SK-N-SH (cell line): ENCODE data around the gene PRKCA. TPM values are rescaled to one million over a fixed set of nuclear protein-coding genes. Genes with fewer than 3 reads are reported as not detected.

Source experiments
- CTCF ChIA-PET: fragments of 300-600, 350-600 bp; formaldehyde crosslinking; extraction: SDS; loops from one replicate; lab custom pipeline; 2021; lab: Yijun Ruan, JAX
- POLR2A ChIA-PET: fragments of 350-600 bp; sonication (Branson Sonifier 250); formaldehyde crosslinking; extraction: SDS; loops from one replicate; lab custom pipeline; 2020; ENCODE audit warnings: antibody characterized with exemption, inconsistent platforms; lab: Yijun Ruan, JAX
- DNase-seq: peaks from one replicate; pipeline ENCODE4 v3.0.0; 2012
- H2AFZ ChIP-seq: fragments of 200-600 bp; sonication (generic); 2 replicates; pipeline ENCODE4 v1.8.1; 2016; ENCODE audit warnings: antibody characterized with exemption, mild to moderate bottlenecking, low read depth
- H3F3A ChIP-seq: fragments of 200-600 bp; sonication (generic); replicated peaks from 2 replicates; pipeline ENCODE3; 2016; ENCODE audit warnings: antibody characterized with exemption, mild to moderate bottlenecking; ENCODE audit not compliant: insufficient read depth
- H3K27ac ChIP-seq, 2 experiments: fragments of 200-500 bp in 1 of 2; fragments of 200-600 bp in 1 of 2; sonication (Bioruptor generic) in 1 of 2; sonication (generic), shearing (Covaris generic) in 1 of 2; 2 replicates each; pipeline versions ENCODE4 v1.5.1 to v1.6.1; 2014 to 2016; ENCODE audit warnings: low read depth in 2 of 2, inconsistent platforms in 1 of 2, low read length in 1 of 2, mild to moderate bottlenecking in 1 of 2, mixed read lengths in 1 of 2
- H3K27me3 ChIP-seq: fragments of 200-600 bp; sonication (generic), shearing (Covaris generic); 2 replicates; pipeline ENCODE4 v1.6.1; 2016; ENCODE audit warnings: mixed run types; ENCODE audit not compliant: insufficient read depth
- H3K36me3 ChIP-seq, 2 experiments: fragments of 200-500 bp in 1 of 2; fragments of 200-600 bp in 1 of 2; sonication (Bioruptor generic) in 1 of 2; sonication (generic) in 1 of 2; replicated peaks in 1 of 2; 2 replicates each; pipeline versions ENCODE3 to v1.5.1; 2014 to 2016; ENCODE audit warnings: low read length in 1 of 2, mild to moderate bottlenecking in 1 of 2; ENCODE audit not compliant: insufficient read depth in 2 of 2, control insufficient read depth in 1 of 2
- H3K4me1 ChIP-seq, 2 experiments: fragments of 200-500 bp in 1 of 2; fragments of 200-600 bp in 1 of 2; sonication (Bioruptor generic) in 1 of 2; sonication (generic), shearing (Covaris generic) in 1 of 2; 2 replicates each; pipeline versions ENCODE4 v1.5.1 to v1.6.1; 2014 to 2016; ENCODE audit warnings: low read depth in 1 of 2, low read length in 1 of 2, mixed run types in 1 of 2; ENCODE audit not compliant: insufficient read depth in 2 of 2, control insufficient read depth in 1 of 2
- H3K4me2 ChIP-seq: fragments of 200-600 bp; sonication (generic), shearing (Covaris generic); 2 replicates; pipeline ENCODE4 v1.6.1; 2017; ENCODE audit warnings: mixed run types
- H3K4me3 ChIP-seq, 2 experiments: fragments of 200-500 bp in 1 of 2; fragments of 200-600 bp in 1 of 2; sonication (Bioruptor generic) in 1 of 2; sonication (generic), shearing (Covaris generic) in 1 of 2; 2 replicates each; pipeline versions ENCODE4 v1.5.1 to v1.8.1; 2014 to 2016; ENCODE audit warnings: low read depth in 2 of 2, inconsistent platforms in 1 of 2, low read length in 1 of 2, mild to moderate bottlenecking in 1 of 2, mixed read lengths in 1 of 2, moderate library complexity in 1 of 2
- H3K79me2 ChIP-seq: fragments of 200-600 bp; sonication (generic); 2 replicates; pipeline ENCODE4 v1.8.1; 2017; ENCODE audit warnings: mild to moderate bottlenecking; ENCODE audit not compliant: insufficient read depth
- H3K9ac ChIP-seq: fragments of 200-600 bp; sonication (generic); 2 replicates; pipeline ENCODE4 v1.6.1; 2017; ENCODE audit warnings: mixed run types
- H3K9me2 ChIP-seq: fragments of 200-600 bp; sonication (generic); 2 replicates; pipeline ENCODE4 v1.6.1; 2017; ENCODE audit warnings: mixed run types
- H3K9me3 ChIP-seq: fragments of 200-600 bp; sonication (generic); 2 replicates; pipeline ENCODE4 v1.6.1; 2017; ENCODE audit warnings: mixed run types, mild to moderate bottlenecking, moderate library complexity
- H4K20me1 ChIP-seq: fragments of 200-600 bp; sonication (generic); 2 replicates; pipeline ENCODE4 v1.6.1; 2017; ENCODE audit warnings: mild to moderate bottlenecking, mixed run types; ENCODE audit not compliant: insufficient read depth
- FOSL2 ChIP-seq: IDR thresholded peaks from 2 replicates; pipeline ENCODE4 v1.4.0; 2012; ENCODE audit warnings: low read depth, mild to moderate bottlenecking, moderate library complexity, borderline replicate concordance
- FOXM1 ChIP-seq: IDR thresholded peaks from 2 replicates; pipeline ENCODE4 v1.4.0; 2012; ENCODE audit warnings: low read depth, mild to moderate bottlenecking
- MEF2A ChIP-seq: IDR thresholded peaks from 2 replicates; pipeline ENCODE4 v1.4.0; 2012; ENCODE audit warnings: low read depth, borderline replicate concordance
- MXI1 ChIP-seq: IDR thresholded peaks from 2 replicates; pipeline ENCODE4 v1.6.1; 2012; ENCODE audit warnings: mild to moderate bottlenecking, low read depth, low read length, improper control_type of control experiment
- NFIC ChIP-seq: IDR thresholded peaks from 2 replicates; pipeline ENCODE4 v1.4.0; 2012; ENCODE audit warnings: borderline replicate concordance
- NRF1 ChIP-seq: IDR thresholded peaks from 2 replicates; pipeline ENCODE4 v1.6.1; 2012; ENCODE audit warnings: low read depth, mild to moderate bottlenecking, low read length
- POLR2AphosphoS5 ChIP-seq: IDR thresholded peaks from 2 replicates; pipeline ENCODE4 v1.6.1; 2012; ENCODE audit warnings: low read depth, low read length
- RAD21 ChIP-seq: IDR thresholded peaks from 2 replicates; pipeline ENCODE4 v1.6.1; 2012; ENCODE audit warnings: mild to moderate bottlenecking, low read length
- RCOR1 ChIP-seq: fragments of 150-350 bp; IDR thresholded peaks from 2 replicates; pipeline ENCODE4 v1.6.1; 2017; ENCODE audit warnings: antibody characterized with exemption, low read length
- RFX5 ChIP-seq: IDR thresholded peaks from 2 replicates; pipeline ENCODE4 v1.6.1; 2012; ENCODE audit warnings: mild to moderate bottlenecking, improper control_type of control experiment, low read length
- RXRA ChIP-seq: IDR thresholded peaks from 2 replicates; pipeline ENCODE4 v1.4.0; 2012; ENCODE audit warnings: low read depth, mild to moderate bottlenecking, borderline replicate concordance
- SIN3A ChIP-seq: IDR thresholded peaks from 2 replicates; pipeline ENCODE4 v1.6.1; 2012; ENCODE audit warnings: low read depth, mild to moderate bottlenecking, low read length, moderate library complexity, borderline replicate concordance
- TEAD4 ChIP-seq: IDR thresholded peaks from 2 replicates; pipeline ENCODE4 v1.4.0; 2012; ENCODE audit warnings: mild to moderate bottlenecking, borderline replicate concordance; ENCODE audit not compliant: insufficient read depth
- WGBS: methylation state at CpG from one replicate; pipeline ENCODE4 v1.1.6; 2017; ENCODE audit warnings: low lambda C conversion rate; 5-methylcytosine and 5-hydroxymethylcytosine counted together
- polyA plus RNA-seq, 3 experiments: library from polyadenylated mRNA; depleted of rRNA; stranded (reverse); fragments of >200 nt; gene quantifications; 2 replicates each; pipeline ENCODE4 v1.2.3, GENCODE V29; 2012
- TF ChIP-seq, protein P1 (sequence below): IDR thresholded peaks from 2 replicates; pipeline ENCODE4 v1.6.1; 2012; ENCODE audit warnings: mild to moderate bottlenecking, low read depth, low read length, moderate library complexity
- TF ChIP-seq, protein P2 (sequence below): IDR thresholded peaks from 2 replicates; pipeline ENCODE4 v1.4.0; 2012; ENCODE audit warnings: low read depth
- TF ChIP-seq, protein P3 (sequence below): IDR thresholded peaks from 2 replicates; pipeline ENCODE4; 2012
- TF ChIP-seq, protein P4 (sequence below): IDR thresholded peaks from 2 replicates; pipeline ENCODE4 v1.4.0; 2012; ENCODE audit warnings: low read depth, borderline replicate concordance
- TF ChIP-seq, protein P5 (sequence below): fragments of 150-350 bp; IDR thresholded peaks from 2 replicates; pipeline ENCODE4 v1.6.1; 2016; ENCODE audit warnings: mild to moderate bottlenecking, low read depth, low read length

PRKCA gene
- polyA plus RNA-seq, 1 of the 3 experiments (the other 2 are of a cell fraction) = 108 TPM

DNA sequence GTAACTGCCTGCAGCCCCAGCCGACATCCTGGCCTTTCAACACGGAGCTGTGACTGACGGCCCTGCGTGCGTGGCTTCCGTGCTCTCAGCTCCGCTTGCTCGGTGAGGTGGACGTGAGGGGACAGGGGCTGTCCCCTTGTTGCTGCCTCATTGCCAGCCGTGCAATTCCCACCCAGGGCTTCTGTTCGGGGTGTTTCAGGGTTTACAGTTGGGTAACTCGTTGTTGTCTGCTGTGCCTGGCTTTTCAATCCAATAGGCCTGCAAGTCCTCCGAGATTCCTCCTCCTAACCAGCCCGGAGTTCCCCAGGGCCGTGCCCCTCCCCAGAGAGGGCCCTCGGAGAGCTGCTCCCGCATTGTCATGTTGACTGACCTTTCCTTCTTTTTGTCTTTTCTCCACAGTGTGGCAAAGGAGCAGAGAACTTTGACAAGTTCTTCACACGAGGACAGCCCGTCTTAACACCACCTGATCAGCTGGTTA, 501.1 kb downstream of the PRKCA start (continued):
- TF ChIP-seq, protein P1, sequence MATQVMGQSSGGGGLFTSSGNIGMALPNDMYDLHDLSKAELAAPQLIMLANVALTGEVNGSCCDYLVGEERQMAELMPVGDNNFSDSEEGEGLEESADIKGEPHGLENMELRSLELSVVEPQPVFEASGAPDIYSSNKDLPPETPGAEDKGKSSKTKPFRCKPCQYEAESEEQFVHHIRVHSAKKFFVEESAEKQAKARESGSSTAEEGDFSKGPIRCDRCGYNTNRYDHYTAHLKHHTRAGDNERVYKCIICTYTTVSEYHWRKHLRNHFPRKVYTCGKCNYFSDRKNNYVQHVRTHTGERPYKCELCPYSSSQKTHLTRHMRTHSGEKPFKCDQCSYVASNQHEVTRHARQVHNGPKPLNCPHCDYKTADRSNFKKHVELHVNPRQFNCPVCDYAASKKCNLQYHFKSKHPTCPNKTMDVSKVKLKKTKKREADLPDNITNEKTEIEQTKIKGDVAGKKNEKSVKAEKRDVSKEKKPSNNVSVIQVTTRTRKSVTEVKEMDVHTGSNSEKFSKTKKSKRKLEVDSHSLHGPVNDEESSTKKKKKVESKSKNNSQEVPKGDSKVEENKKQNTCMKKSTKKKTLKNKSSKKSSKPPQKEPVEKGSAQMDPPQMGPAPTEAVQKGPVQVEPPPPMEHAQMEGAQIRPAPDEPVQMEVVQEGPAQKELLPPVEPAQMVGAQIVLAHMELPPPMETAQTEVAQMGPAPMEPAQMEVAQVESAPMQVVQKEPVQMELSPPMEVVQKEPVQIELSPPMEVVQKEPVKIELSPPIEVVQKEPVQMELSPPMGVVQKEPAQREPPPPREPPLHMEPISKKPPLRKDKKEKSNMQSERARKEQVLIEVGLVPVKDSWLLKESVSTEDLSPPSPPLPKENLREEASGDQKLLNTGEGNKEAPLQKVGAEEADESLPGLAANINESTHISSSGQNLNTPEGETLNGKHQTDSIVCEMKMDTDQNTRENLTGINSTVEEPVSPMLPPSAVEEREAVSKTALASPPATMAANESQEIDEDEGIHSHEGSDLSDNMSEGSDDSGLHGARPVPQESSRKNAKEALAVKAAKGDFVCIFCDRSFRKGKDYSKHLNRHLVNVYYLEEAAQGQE = no peak
- no peak for TF ChIP-seq TEAD4

DNA sequence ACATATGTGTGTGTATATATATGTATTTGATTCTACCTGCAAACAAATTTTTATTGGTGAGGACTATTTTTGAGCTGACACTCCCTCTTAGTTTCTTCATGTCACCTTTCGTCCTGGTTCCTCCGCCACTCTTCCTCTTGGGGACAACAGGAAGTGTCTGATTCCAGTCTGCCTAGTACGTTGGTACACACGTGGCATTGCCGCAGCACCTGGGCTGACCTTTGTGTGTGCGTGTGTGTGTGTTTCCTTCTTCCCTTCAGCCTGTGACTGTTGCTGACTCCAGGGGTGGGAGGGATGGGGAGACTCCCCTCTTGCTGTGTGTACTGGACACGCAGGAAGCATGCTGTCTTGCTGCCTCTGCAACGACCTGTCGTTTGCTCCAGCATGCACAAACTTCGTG, 503.2 kb downstream of the PRKCA start:
- ChIA-PET POLR2A (no interaction called here), CTCF (interaction anchor here (1.5 to 2.5 kb wide), 2 partner anchors 11 to 16 kb away, joined by 3 to 7 read pairs; no protein-coding TSS in a partner anchor)
- H3K9ac ChIP-seq = no peak overlapping the region
- no peak overlapping the region for H3K4me3 ChIP-seq
- no peaks in the 10 kb centered on the region for H3K9me3 ChIP-seq
- no peaks in the 10 kb centered on the region for H3K27me3 ChIP-seq
- H2AFZ ChIP-seq = no peak overlapping the region
- peaks cover 30 to 64% of the 10 kb centered on the region in 2 experiments for H3K36me3 ChIP-seq
- no peaks in the 10 kb centered on the region for H3K79me2 ChIP-seq
- H3K9me2 ChIP-seq = no peaks in the 10 kb centered on the region
- WGBS = 87% methylated on average over 10 of the region's 10 CpGs
- H3K4me2 ChIP-seq = no peak overlapping the region
- H3F3A ChIP-seq = peaks cover 22% of the 10 kb centered on the region
- no peak for DNase-seq
- no peak overlapping the region for H3K27ac ChIP-seq
- TF ChIP-seq SIN3A = no peak
- no peak for TF ChIP-seq NFIC
- no peak for TF ChIP-seq MEF2A
- no peak for TF ChIP-seq RCOR1
- TF ChIP-seq, protein P2, sequence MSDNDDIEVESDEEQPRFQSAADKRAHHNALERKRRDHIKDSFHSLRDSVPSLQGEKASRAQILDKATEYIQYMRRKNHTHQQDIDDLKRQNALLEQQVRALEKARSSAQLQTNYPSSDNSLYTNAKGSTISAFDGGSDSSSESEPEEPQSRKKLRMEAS = no peak
- TF ChIP-seq, protein P3, sequence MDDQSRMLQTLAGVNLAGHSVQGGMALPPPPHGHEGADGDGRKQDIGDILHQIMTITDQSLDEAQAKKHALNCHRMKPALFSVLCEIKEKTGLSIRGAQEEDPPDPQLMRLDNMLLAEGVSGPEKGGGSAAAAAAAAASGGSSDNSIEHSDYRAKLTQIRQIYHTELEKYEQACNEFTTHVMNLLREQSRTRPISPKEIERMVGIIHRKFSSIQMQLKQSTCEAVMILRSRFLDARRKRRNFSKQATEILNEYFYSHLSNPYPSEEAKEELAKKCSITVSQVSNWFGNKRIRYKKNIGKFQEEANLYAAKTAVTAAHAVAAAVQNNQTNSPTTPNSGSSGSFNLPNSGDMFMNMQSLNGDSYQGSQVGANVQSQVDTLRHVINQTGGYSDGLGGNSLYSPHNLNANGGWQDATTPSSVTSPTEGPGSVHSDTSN = no peak
- TF ChIP-seq RAD21 = no peak
- TF ChIP-seq MXI1 = no peak
- TF ChIP-seq POLR2AphosphoS5 = no peak
- no peak for TF ChIP-seq NRF1
- TF ChIP-seq FOXM1 = no peak
- no peak for TF ChIP-seq FOSL2
- TF ChIP-seq RXRA = no peak
- TF ChIP-seq RFX5 = no peak
- TF ChIP-seq, protein P4, sequence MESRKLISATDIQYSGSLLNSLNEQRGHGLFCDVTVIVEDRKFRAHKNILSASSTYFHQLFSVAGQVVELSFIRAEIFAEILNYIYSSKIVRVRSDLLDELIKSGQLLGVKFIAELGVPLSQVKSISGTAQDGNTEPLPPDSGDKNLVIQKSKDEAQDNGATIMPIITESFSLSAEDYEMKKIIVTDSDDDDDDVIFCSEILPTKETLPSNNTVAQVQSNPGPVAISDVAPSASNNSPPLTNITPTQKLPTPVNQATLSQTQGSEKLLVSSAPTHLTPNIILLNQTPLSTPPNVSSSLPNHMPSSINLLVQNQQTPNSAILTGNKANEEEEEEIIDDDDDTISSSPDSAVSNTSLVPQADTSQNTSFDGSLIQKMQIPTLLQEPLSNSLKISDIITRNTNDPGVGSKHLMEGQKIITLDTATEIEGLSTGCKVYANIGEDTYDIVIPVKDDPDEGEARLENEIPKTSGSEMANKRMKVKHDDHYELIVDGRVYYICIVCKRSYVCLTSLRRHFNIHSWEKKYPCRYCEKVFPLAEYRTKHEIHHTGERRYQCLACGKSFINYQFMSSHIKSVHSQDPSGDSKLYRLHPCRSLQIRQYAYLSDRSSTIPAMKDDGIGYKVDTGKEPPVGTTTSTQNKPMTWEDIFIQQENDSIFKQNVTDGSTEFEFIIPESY = no peak
- TF ChIP-seq, protein P5, sequence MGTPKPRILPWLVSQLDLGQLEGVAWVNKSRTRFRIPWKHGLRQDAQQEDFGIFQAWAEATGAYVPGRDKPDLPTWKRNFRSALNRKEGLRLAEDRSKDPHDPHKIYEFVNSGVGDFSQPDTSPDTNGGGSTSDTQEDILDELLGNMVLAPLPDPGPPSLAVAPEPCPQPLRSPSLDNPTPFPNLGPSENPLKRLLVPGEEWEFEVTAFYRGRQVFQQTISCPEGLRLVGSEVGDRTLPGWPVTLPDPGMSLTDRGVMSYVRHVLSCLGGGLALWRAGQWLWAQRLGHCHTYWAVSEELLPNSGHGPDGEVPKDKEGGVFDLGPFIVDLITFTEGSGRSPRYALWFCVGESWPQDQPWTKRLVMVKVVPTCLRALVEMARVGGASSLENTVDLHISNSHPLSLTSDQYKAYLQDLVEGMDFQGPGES = no peak
- H3K4me1 ChIP-seq = peaks cover 0 to 13% of the 10 kb centered on the region in 2 experiments; a peak in 1 of 4 replicates
- no peaks in the 10 kb centered on the region for H4K20me1 ChIP-seq
